HEK293 (cell line): Measurements from ENCODE around the gene MDM4.

Experiments used
- GLI4 ChIP-seq: fragments of 450-650 bp; formaldehyde crosslinking; IDR thresholded peaks from 2 replicates; pipeline ENCODE4 v1.5.1; 2016; ENCODE audit warnings: missing biosample characterization, missing genetic modification characterization
- ZNF10 ChIP-seq: fragments of 450-650 bp; formaldehyde crosslinking; IDR thresholded peaks from 2 replicates; pipeline ENCODE4 v1.5.1; 2017; ENCODE audit warnings: missing biosample characterization, missing genetic modification characterization
- ZNF48 ChIP-seq: fragments of 450-650 bp; formaldehyde crosslinking; IDR thresholded peaks from 2 replicates; pipeline ENCODE4 v1.5.1; 2016; ENCODE audit warnings: missing biosample characterization, missing genetic modification characterization
- ZNF501 ChIP-seq: fragments of 450-650 bp; formaldehyde crosslinking; IDR thresholded peaks from 2 replicates; pipeline ENCODE4 v1.5.1; 2016; ENCODE audit warnings: missing biosample characterization, missing genetic modification characterization
- ZNF555 ChIP-seq: fragments of 450-650 bp; formaldehyde crosslinking; conservative IDR thresholded peaks from 2 replicates; pipeline ENCODE4 v1.5.1; 2017; ENCODE audit warnings: missing biosample characterization, mild to moderate bottlenecking, missing genetic modification characterization, inconsistent platforms
- ZNF660 ChIP-seq: fragments of 450-650 bp; IDR thresholded peaks from 2 replicates; pipeline ENCODE4 v1.5.1; 2018; ENCODE audit warnings: missing biosample characterization, mild to moderate bottlenecking, missing genetic modification characterization
- TF ChIP-seq, protein P1 (sequence below): fragments of 450-650 bp; formaldehyde crosslinking; IDR thresholded peaks from 2 replicates; pipeline ENCODE4 v1.5.1; 2016; ENCODE audit warnings: missing biosample characterization, missing genetic modification characterization
- TF ChIP-seq, protein P2 (sequence below): fragments of 450-650 bp; IDR thresholded peaks from 2 replicates; pipeline ENCODE4 v1.5.1; 2018; ENCODE audit warnings: missing biosample characterization, mild to moderate bottlenecking, missing genetic modification characterization
- TF ChIP-seq, protein P3 (sequence below): sonication (generic); formaldehyde crosslinking; IDR thresholded peaks from 2 replicates; pipeline ENCODE4 v1.8.1; 2022; ENCODE audit warnings: mild to moderate bottlenecking, moderate library complexity, missing genetic modification reagents
- TF ChIP-seq, protein P4 (sequence below): fragments of 450-650 bp; formaldehyde crosslinking; IDR thresholded peaks from 2 replicates; pipeline ENCODE4 v1.5.1; 2016; ENCODE audit warnings: missing biosample characterization, missing genetic modification characterization
- TF ChIP-seq, protein P5 (sequence below): fragments of 450-650 bp; formaldehyde crosslinking; optimal IDR thresholded peaks from 2 replicates; pipeline ENCODE3; 2016; ENCODE audit warnings: missing biosample characterization, mild to moderate bottlenecking, missing genetic modification characterization
- TF ChIP-seq, protein P6 (sequence below): fragments of 450-650 bp; formaldehyde crosslinking; IDR thresholded peaks from 2 replicates; pipeline ENCODE4 v1.5.1; 2016; ENCODE audit warnings: missing biosample characterization, missing genetic modification characterization

DNA sequence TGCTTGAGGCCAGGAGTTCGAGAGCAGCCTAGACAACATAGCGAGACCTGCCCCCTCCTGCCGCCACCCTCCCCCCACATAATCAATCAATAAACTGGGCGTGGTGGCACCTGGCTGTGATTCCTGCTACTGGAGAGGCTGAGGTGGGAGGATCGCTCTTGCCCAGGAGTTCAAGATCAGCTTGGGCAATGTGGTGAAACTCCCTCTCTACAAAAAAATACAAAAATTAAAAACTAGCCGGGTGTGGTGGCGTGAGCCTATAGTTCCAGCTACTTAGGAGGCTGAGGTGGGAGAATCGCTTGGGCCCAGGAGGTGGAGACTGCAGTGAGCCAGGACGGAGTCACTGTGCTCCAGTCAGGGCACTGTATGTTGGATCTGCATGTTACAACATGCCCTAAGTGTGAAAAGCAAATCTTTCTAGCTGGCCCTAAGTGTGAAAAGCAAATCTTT, 7.0 kb upstream of the MDM4 start:
- TF ChIP-seq, protein P1, sequence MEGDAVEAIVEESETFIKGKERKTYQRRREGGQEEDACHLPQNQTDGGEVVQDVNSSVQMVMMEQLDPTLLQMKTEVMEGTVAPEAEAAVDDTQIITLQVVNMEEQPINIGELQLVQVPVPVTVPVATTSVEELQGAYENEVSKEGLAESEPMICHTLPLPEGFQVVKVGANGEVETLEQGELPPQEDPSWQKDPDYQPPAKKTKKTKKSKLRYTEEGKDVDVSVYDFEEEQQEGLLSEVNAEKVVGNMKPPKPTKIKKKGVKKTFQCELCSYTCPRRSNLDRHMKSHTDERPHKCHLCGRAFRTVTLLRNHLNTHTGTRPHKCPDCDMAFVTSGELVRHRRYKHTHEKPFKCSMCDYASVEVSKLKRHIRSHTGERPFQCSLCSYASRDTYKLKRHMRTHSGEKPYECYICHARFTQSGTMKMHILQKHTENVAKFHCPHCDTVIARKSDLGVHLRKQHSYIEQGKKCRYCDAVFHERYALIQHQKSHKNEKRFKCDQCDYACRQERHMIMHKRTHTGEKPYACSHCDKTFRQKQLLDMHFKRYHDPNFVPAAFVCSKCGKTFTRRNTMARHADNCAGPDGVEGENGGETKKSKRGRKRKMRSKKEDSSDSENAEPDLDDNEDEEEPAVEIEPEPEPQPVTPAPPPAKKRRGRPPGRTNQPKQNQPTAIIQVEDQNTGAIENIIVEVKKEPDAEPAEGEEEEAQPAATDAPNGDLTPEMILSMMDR (tag by site-specific recombination), result no peak
- no peak for TF ChIP-seq GLI4 (tag by site-specific recombination)
- TF ChIP-seq, protein P2, sequence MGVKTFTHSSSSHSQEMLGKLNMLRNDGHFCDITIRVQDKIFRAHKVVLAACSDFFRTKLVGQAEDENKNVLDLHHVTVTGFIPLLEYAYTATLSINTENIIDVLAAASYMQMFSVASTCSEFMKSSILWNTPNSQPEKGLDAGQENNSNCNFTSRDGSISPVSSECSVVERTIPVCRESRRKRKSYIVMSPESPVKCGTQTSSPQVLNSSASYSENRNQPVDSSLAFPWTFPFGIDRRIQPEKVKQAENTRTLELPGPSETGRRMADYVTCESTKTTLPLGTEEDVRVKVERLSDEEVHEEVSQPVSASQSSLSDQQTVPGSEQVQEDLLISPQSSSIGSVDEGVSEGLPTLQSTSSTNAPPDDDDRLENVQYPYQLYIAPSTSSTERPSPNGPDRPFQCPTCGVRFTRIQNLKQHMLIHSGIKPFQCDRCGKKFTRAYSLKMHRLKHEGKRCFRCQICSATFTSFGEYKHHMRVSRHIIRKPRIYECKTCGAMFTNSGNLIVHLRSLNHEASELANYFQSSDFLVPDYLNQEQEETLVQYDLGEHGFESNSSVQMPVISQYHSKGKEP, result no peak
- no peak for TF ChIP-seq ZNF501 (tag by site-specific recombination)
- TF ChIP-seq, protein P3, sequence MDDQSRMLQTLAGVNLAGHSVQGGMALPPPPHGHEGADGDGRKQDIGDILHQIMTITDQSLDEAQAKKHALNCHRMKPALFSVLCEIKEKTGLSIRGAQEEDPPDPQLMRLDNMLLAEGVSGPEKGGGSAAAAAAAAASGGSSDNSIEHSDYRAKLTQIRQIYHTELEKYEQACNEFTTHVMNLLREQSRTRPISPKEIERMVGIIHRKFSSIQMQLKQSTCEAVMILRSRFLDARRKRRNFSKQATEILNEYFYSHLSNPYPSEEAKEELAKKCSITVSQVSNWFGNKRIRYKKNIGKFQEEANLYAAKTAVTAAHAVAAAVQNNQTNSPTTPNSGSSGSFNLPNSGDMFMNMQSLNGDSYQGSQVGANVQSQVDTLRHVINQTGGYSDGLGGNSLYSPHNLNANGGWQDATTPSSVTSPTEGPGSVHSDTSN (CRISPR knock-in tag), result no peak
- TF ChIP-seq, protein P4, sequence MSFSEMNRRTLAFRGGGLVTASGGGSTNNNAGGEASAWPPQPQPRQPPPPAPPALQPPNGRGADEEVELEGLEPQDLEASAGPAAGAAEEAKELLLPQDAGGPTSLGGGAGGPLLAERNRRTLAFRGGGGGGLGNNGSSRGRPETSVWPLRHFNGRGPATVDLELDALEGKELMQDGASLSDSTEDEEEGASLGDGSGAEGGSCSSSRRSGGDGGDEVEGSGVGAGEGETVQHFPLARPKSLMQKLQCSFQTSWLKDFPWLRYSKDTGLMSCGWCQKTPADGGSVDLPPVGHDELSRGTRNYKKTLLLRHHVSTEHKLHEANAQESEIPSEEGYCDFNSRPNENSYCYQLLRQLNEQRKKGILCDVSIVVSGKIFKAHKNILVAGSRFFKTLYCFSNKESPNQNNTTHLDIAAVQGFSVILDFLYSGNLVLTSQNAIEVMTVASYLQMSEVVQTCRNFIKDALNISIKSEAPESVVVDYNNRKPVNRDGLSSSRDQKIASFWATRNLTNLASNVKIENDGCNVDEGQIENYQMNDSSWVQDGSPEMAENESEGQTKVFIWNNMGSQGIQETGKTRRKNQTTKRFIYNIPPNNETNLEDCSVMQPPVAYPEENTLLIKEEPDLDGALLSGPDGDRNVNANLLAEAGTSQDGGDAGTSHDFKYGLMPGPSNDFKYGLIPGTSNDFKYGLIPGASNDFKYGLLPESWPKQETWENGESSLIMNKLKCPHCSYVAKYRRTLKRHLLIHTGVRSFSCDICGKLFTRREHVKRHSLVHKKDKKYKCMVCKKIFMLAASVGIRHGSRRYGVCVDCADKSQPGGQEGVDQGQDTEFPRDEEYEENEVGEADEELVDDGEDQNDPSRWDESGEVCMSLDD (tag by site-specific recombination), result no peak
- TF ChIP-seq, protein P5, sequence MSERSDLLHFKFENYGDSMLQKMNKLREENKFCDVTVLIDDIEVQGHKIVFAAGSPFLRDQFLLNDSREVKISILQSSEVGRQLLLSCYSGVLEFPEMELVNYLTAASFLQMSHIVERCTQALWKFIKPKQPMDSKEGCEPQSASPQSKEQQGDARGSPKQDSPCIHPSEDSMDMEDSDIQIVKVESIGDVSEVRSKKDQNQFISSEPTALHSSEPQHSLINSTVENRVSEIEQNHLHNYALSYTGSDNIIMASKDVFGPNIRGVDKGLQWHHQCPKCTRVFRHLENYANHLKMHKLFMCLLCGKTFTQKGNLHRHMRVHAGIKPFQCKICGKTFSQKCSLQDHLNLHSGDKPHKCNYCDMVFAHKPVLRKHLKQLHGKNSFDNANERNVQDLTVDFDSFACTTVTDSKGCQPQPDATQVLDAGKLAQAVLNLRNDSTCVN (tag by site-specific recombination), result no peak
- TF ChIP-seq ZNF555, result no peak
- TF ChIP-seq, protein P6, sequence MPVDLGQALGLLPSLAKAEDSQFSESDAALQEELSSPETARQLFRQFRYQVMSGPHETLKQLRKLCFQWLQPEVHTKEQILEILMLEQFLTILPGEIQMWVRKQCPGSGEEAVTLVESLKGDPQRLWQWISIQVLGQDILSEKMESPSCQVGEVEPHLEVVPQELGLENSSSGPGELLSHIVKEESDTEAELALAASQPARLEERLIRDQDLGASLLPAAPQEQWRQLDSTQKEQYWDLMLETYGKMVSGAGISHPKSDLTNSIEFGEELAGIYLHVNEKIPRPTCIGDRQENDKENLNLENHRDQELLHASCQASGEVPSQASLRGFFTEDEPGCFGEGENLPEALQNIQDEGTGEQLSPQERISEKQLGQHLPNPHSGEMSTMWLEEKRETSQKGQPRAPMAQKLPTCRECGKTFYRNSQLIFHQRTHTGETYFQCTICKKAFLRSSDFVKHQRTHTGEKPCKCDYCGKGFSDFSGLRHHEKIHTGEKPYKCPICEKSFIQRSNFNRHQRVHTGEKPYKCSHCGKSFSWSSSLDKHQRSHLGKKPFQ, result no peak
- no peak for TF ChIP-seq ZNF660 (tag by site-specific recombination)
- no peak for TF ChIP-seq ZNF48
- no peak for TF ChIP-seq ZNF10 (tag by site-specific recombination)
